ENCODE data around the gene SPRR5.

SPRR5 gene

GRCh38 chr1:152959801-152960451, 12.9 kb downstream of the SPRR5 start:
- Histone ChIP-seq H3K36me3 (ENCODE audit: control insufficient read depth, insufficient read depth, low read length) (no peaks in the 10 kb centered on the region), H3K27me3 (replicated peaks; ENCODE audit: control insufficient read depth, insufficient read depth, low read length) (no peaks in the 10 kb centered on the region), H3K4me3 (replicated peaks; ENCODE audit: low read depth, low read length) (no peak overlapping the region)
- TF ChIP-seq, protein P1, sequence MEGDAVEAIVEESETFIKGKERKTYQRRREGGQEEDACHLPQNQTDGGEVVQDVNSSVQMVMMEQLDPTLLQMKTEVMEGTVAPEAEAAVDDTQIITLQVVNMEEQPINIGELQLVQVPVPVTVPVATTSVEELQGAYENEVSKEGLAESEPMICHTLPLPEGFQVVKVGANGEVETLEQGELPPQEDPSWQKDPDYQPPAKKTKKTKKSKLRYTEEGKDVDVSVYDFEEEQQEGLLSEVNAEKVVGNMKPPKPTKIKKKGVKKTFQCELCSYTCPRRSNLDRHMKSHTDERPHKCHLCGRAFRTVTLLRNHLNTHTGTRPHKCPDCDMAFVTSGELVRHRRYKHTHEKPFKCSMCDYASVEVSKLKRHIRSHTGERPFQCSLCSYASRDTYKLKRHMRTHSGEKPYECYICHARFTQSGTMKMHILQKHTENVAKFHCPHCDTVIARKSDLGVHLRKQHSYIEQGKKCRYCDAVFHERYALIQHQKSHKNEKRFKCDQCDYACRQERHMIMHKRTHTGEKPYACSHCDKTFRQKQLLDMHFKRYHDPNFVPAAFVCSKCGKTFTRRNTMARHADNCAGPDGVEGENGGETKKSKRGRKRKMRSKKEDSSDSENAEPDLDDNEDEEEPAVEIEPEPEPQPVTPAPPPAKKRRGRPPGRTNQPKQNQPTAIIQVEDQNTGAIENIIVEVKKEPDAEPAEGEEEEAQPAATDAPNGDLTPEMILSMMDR (IDR thresholded peaks at IDR 0.05; ENCODE audit: insufficient read depth, low read length, poor library complexity, severe bottlenecking): no peak
- DNase-seq (ENCODE audit: extremely low read depth, insufficient read length): no peak

DNA sequence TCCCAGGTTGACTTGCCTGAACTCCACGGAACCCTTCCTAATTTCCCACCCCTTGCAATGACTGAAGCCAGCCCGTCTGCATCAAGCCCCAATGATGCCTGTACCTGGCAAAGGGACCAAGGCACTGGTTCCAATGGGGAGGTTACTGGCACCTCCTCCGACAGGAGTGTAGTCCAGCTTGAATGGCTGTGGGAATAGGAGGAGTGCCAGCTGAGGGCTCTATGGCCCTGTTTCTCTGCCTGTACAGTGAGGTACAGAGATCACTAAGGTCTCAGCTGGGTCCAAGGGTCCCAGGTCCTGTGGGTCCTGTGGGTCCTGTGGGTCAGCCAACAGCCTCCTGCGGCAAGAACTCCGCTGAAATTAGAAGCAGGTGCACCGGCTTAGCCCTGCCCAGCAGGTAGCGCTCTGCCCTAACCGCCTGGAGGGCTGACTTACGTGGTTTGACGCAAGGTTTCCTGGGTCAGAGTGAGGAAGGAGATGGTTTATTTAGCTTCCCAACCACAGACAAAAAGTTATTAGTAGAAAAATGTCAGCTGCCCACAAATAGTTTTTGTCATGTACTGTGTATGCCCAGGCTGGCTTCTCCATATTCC, 13.5 kb downstream of the SPRR5 start:
- Histone ChIP-seq H3K4me3 (replicated peaks; ENCODE audit: low read depth, low read length) (no peak overlapping the region), H3K36me3 (ENCODE audit: control insufficient read depth, insufficient read depth, low read length) (no peaks in the 10 kb centered on the region), H3K27me3 (replicated peaks; ENCODE audit: control insufficient read depth, insufficient read depth, low read length) (no peaks in the 10 kb centered on the region)
- TF ChIP-seq, protein P1 (IDR thresholded peaks at IDR 0.05; ENCODE audit: insufficient read depth, low read length, poor library complexity, severe bottlenecking): peak; percentile 62
- DNase-seq (ENCODE audit: extremely low read depth, insufficient read length): no peak

DNA sequence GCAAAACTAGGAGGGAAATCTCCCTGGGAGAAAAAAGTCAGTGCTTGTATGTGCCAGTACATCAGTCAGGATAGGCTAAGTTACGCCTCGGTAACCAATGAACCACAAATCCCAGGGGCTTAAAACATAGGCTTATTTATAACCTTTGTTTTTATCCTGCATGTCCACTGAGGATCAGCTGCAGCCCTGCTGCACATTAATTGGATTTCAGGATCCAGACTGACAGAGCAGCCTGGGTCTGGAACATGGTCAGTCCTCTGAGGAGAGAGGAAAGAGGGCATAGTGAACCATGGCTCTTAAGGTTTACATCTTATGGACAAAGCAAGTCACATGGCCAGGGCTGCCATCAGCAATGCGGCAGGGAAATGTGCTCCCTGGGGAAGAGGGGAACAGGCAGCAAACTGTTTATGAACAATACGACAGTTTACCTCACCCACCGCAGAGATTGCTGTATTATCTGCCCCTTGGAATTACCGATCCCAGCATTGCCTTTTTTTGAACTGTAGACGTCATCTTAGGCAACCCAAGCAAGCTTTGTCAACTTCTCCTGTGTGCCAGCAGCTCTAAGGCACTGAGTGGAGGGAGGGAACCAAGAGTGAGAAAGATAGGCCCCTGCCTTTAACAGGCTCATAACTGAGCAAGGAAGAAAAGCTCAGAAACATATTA, 14.4 kb downstream of the SPRR5 start:
- Histone ChIP-seq H3K36me3 (ENCODE audit: control insufficient read depth, insufficient read depth, low read length) (no peaks in the 10 kb centered on the region), H3K27me3 (replicated peaks; ENCODE audit: control insufficient read depth, insufficient read depth, low read length) (no peaks in the 10 kb centered on the region), H3K4me3 (replicated peaks; ENCODE audit: low read depth, low read length) (no peak overlapping the region)
- no peak for DNase-seq (ENCODE audit: extremely low read depth, insufficient read length)
- TF ChIP-seq, protein P1 (IDR thresholded peaks at IDR 0.05; ENCODE audit: insufficient read depth, low read length, poor library complexity, severe bottlenecking): no peak

GRCh38 chr1:152962876-152963415, 15.9 kb downstream of the SPRR5 start:
- H3K36me3 ChIP-seq (ENCODE audit: control insufficient read depth, insufficient read depth, low read length): no peaks in the 10 kb centered on the region
- TF ChIP-seq, protein P1 (IDR thresholded peaks at IDR 0.05; ENCODE audit: insufficient read depth, low read length, poor library complexity, severe bottlenecking): no peak
- H3K4me3 ChIP-seq (replicated peaks; ENCODE audit: low read depth, low read length): no peak overlapping the region
- H3K27me3 ChIP-seq (replicated peaks; ENCODE audit: control insufficient read depth, insufficient read depth, low read length): no peaks in the 10 kb centered on the region
- DNase-seq (ENCODE audit: extremely low read depth, insufficient read length): no peak

DNA sequence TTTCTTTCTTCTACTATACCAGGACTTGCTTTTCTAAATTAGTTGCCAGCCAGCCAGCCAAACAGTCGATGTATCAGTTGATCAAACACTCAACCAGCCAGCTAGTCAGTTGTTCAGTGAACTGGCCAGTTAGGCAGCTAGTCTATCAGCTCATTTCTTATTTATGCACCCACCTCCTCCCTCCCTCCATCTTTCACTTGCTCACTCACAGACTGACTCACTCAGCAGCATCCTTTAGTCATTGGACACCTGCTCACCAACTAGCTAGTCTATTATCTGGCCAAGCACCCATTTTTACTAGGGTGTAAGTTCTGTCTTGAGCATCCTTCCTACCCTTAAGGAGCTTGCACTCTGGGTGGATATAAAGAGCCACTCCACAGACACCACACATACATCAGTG, 17.5 kb downstream of the SPRR5 start:
- no peaks in the 10 kb centered on the region for H3K27me3 ChIP-seq (replicated peaks; ENCODE audit: control insufficient read depth, insufficient read depth, low read length)
- no peak overlapping the region for H3K4me3 ChIP-seq (replicated peaks; ENCODE audit: low read depth, low read length)
- H3K36me3 ChIP-seq (ENCODE audit: control insufficient read depth, insufficient read depth, low read length): no peaks in the 10 kb centered on the region
- TF ChIP-seq, protein P1 (IDR thresholded peaks at IDR 0.05; ENCODE audit: insufficient read depth, low read length, poor library complexity, severe bottlenecking): no peak
- DNase-seq (ENCODE audit: extremely low read depth, insufficient read length): no peak
